ENCODE data around the gene TCF15. TPM values are rescaled to one million over a fixed set of nuclear protein-coding genes. Genes with fewer than 3 reads are reported as not detected.

TCF15 gene
- total RNA-seq, 2 donors from 2014 or later, result not detected

DNA sequence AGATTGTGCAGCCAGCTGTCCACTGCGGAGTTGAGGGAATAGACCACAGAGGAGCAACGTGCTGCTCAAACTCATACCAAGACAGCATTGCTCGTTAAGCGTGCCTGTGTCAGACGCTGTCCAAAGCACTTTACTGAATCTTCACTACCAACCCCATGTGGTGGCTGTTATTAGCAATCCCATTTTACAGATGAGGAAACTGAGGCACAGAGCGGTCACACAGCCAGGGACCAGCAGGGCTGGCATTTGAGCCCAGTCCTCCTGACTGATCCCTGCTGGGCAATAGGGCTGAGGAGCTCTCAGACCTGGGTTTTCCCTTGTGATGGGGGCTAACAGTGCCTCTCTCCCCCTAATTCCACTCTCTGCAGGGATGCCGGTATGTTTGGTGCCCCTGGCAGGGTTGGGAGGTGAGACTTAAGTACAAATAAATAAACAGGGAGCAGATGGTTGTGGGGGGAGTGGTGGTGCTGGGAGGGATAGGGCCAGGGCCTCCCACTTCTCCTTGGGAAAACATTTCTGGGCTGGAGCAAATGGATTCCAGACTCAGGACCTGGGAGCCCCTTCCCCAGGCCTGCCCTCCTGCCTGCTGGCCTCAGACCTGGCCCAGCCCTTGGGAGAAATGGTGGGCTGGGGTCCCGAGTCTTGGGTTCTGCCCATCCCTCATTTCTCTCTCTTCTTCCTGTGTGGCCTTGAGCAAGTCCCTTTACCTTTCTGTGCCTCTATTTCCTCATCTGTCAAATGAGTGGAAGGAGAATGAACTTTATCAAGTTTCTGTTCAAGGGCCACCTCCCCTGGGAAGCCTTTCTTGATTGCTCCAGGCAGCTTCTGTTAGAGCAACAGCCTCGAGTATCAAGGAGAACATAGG lies 25.2 kb upstream of the TCF15 start:
- peaks cover 53% of the 10 kb centered on the region for H3K27me3 Mint-ChIP-seq
- no peaks in the 10 kb centered on the region for H3K36me3 Mint-ChIP-seq (ENCODE audit: low read depth)
- H3K4me1 Mint-ChIP-seq, result peaks cover 2% of the 10 kb centered on the region
- no peaks in the 10 kb centered on the region for H3K9me3 ChIP-seq (ENCODE audit: control insufficient read depth, low read length, poor library complexity, severe bottlenecking)
- DNase-seq, result no peak
- no peak overlapping the region for H3K4me3 Mint-ChIP-seq
- ATAC-seq, result no peak
- no peak overlapping the region for H3K27ac Mint-ChIP-seq

DNA sequence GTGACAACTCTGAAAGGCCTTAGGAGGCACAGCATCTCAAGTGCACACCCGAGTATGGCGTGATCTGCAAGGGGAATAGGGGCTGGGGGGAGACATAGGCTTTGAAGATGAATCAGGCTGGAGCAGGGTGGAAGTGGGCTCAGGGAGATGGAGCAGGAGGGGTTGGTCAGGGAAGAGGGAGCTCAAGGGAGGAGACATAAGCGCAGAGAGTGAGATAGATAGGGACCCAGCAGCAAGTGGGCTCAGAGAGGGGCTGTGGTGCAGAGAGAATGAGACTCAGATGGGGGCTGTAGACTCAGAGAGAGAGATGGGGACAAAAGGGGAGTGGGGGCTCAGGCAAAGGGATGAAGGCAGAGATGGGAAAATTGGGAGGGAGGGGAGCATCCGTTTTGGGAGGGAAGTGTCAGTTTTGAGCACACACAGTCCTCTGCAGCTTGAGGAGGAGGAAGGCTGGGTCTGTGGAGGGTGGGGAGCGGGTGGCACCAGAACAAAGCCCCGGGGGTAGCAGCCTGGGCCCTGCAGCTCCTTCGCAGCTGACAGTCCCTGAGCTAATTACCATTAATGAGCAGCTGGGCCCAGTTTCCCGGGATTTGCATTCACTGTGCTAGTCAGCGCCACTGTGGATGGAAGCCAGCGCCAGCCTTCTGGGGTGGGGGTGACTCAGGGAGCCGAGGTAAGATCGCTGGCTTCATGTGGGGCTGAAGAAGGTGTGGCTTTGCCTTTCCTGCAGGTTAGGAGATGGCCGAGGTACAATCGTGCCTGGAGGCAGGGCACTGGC lies 24.2 kb upstream of the TCF15 start:
- Mint-ChIP-seq H3K4me3 (no peak overlapping the region), H3K4me1 (peaks cover 2% of the 10 kb centered on the region), H3K27ac (no peak overlapping the region), H3K36me3 (ENCODE audit: low read depth) (no peaks in the 10 kb centered on the region), H3K27me3 (peaks cover 61% of the 10 kb centered on the region)
- DNase-seq, result no peak
- no peak for ATAC-seq
- no peaks in the 10 kb centered on the region for H3K9me3 ChIP-seq (ENCODE audit: control insufficient read depth, low read length, poor library complexity, severe bottlenecking)

DNA sequence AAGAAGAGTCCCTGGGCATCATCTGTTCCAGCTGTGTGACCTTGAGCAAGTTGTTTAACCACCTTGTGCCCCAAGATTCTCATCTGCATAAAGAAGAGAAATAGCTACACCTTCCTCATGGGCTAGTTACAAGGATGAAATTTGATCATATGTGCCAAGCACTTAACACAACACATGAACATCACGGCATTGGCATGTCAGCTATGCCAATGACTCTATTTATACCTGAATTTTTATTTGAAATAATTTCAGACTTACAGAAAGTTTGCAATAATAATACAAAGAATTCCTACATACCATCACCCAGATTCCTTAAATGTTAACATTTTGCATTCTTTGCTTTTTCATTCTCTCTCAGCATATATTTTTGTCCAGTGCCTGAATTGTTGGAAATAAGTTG lies 21.0 kb upstream of the TCF15 start:
- Mint-ChIP-seq H3K27me3 (peaks cover 66% of the 10 kb centered on the region), H3K4me3 (no peak overlapping the region), H3K36me3 (ENCODE audit: low read depth) (peaks cover 2% of the 10 kb centered on the region), H3K27ac (no peak overlapping the region), H3K4me1 (peaks cover 2% of the 10 kb centered on the region)
- ATAC-seq (no peak), DNase-seq (no peak)
- H3K9me3 ChIP-seq (ENCODE audit: control insufficient read depth, low read length, poor library complexity, severe bottlenecking), result no peaks in the 10 kb centered on the region

DNA sequence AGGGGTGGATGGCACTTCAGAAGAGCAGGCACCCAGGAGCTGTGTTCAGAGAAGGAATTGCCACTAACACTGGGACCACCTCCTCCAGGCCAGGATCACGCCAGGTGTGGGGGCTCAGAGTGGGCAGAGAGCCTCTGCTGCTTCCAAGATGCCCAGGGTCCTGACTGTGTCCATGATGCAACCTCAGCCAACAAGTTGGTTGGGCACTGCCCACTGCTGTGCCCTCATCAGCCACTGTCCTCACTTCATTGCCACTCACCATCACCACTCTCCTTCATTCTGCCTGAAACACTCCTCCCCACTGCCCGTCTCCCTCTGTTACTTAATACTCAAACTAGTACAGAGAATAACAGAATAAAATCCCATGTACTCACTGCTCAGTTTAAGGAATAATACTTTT lies 16.5 kb upstream of the TCF15 start:
- H3K36me3 Mint-ChIP-seq (ENCODE audit: low read depth), result peaks cover 2% of the 10 kb centered on the region
- no peak overlapping the region for H3K4me3 Mint-ChIP-seq
- H3K4me1 Mint-ChIP-seq, result peaks cover 2% of the 10 kb centered on the region
- DNase-seq (no peak), ATAC-seq (no peak)
- H3K27ac Mint-ChIP-seq, result no peak overlapping the region
- H3K27me3 Mint-ChIP-seq, result peaks cover 57% of the 10 kb centered on the region
- no peaks in the 10 kb centered on the region for H3K9me3 ChIP-seq (ENCODE audit: control insufficient read depth, low read length, poor library complexity, severe bottlenecking)

DNA sequence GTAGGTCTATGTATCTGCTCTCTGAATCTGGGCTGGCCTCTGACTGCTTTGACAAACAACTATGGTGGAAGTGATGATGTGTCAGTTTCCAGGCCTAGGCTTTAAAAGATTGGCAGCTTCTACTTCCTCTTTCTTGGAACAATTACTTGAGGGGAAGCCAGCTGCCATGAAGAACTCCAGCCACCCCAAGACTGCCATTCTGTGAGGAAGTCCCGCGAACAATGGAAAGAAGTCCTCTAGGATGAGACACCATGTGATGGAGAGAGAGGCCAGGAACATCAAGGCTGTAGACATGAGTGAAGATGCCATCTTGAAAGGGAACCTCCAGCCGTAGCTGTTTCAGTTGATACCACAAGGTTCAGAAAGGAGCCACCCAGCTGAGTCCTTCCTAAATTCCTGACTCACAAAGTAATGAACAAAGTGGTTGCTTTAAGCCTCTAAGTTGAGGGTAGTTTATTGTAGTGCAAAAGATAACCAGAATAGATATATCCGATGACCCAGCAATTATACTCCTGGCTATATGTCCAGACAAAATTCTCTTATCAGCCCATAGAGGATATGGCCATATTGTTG lies 15.3 kb upstream of the TCF15 start:
- no peaks in the 10 kb centered on the region for H3K9me3 ChIP-seq (ENCODE audit: control insufficient read depth, low read length, poor library complexity, severe bottlenecking)
- H3K36me3 Mint-ChIP-seq (ENCODE audit: low read depth), result peaks cover 2% of the 10 kb centered on the region
- no peak for ATAC-seq
- H3K27ac Mint-ChIP-seq, result no peak overlapping the region
- peaks cover under 1% of the 10 kb centered on the region for H3K4me1 Mint-ChIP-seq
- peaks cover 59% of the 10 kb centered on the region for H3K27me3 Mint-ChIP-seq
- no peak for DNase-seq
- no peak overlapping the region for H3K4me3 Mint-ChIP-seq

GRCh38 chr20:623704-624103 lies 13.6 kb upstream of the TCF15 start:
- Mint-ChIP-seq H3K36me3 (ENCODE audit: low read depth) (peaks cover 2% of the 10 kb centered on the region), H3K27ac (no peak overlapping the region), H3K4me3 (no peak overlapping the region), H3K4me1 (no peaks in the 10 kb centered on the region), H3K27me3 (peaks cover 64% of the 10 kb centered on the region)
- DNase-seq, result no peak
- ATAC-seq, result no peak
- no peaks in the 10 kb centered on the region for H3K9me3 ChIP-seq (ENCODE audit: control insufficient read depth, low read length, poor library complexity, severe bottlenecking)

- no peaks in the 10 kb centered on the region for H3K4me1 Mint-ChIP-seq
- no peaks in the 10 kb centered on the region for H3K9me3 ChIP-seq (ENCODE audit: control insufficient read depth, low read length, poor library complexity, severe bottlenecking)
- no peak for DNase-seq
- no peak overlapping the region for H3K4me3 Mint-ChIP-seq
- peaks cover 59% of the 10 kb centered on the region for H3K27me3 Mint-ChIP-seq
- no peak overlapping the region for H3K27ac Mint-ChIP-seq
- ATAC-seq, result no peak
- H3K36me3 Mint-ChIP-seq (ENCODE audit: low read depth), result peaks cover 2% of the 10 kb centered on the region
Observed at GRCh38 chr20:623021-623420, 12.9 kb upstream of the TCF15 start.

- H3K27ac Mint-ChIP-seq, result no peak overlapping the region
- ATAC-seq, result no peak
- H3K4me1 Mint-ChIP-seq, result no peaks in the 10 kb centered on the region
- H3K36me3 Mint-ChIP-seq (ENCODE audit: low read depth), result peaks cover 2% of the 10 kb centered on the region
- no peak for DNase-seq
- peaks cover 58% of the 10 kb centered on the region for H3K27me3 Mint-ChIP-seq
- no peak overlapping the region for H3K4me3 Mint-ChIP-seq
- H3K9me3 ChIP-seq (ENCODE audit: control insufficient read depth, low read length, poor library complexity, severe bottlenecking), result no peaks in the 10 kb centered on the region
Observed at GRCh38 chr20:622161-622560, 12.1 kb upstream of the TCF15 start.

DNA sequence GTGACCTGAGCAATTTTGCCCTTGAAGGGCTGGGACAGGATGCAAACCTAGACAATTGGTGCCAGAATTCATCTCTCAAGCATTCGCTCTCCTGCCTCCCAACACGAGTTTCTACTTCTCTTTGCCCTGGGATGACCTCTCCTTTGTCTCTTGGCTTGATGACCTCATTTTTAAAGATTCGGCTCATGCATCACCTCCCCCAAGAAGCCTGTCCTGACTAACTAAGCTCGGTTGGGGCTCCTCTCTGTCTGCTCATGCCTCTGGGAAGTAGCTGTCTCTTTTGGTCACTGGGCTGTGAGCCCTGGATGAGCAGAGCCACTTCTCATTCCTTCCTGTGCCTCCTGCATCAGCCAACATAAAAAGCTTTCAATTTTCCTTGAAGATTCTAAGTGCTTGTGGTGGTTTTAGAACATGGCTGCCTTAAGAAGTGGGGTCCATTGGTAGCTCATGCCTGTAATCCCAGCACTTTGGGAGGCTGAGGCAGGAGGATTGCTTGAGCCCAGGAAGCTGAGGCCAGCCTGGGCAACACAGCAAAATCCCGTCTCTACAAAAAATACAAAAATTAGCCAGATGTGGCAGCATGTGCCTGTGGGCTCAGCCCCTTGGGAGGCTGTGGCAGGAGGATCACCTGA lies 11.1 kb upstream of the TCF15 start:
- peaks cover 57% of the 10 kb centered on the region for H3K27me3 Mint-ChIP-seq
- H3K4me3 Mint-ChIP-seq, result no peak overlapping the region
- ATAC-seq, result no peak
- H3K36me3 Mint-ChIP-seq (ENCODE audit: low read depth), result no peaks in the 10 kb centered on the region
- no peak for DNase-seq
- H3K27ac Mint-ChIP-seq, result no peak overlapping the region
- no peaks in the 10 kb centered on the region for H3K9me3 ChIP-seq (ENCODE audit: control insufficient read depth, low read length, poor library complexity, severe bottlenecking)
- H3K4me1 Mint-ChIP-seq, result no peaks in the 10 kb centered on the region

DNA sequence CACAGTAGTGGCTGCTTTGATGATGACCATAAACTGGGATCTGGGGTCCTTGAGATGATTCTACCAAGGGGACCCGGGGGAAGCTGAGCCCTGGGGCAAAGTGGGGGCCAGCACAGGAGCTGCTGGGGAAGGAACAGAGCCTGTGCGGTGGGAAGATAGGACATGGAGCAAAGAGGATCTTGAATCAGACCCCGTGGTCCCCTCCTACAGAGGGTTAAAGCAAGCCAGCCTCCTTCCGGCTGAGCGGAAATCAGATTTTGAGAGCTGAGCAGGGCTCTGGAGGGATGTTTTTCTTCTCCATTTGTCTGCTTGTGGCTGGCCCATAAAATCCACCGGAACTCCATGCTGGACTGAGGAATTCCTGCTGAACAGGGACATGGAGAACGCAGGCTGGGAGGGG lies 10.1 kb upstream of the TCF15 start:
- H3K4me3 Mint-ChIP-seq, result no peak overlapping the region
- no peak for DNase-seq
- peaks cover 62% of the 10 kb centered on the region for H3K27me3 Mint-ChIP-seq
- no peaks in the 10 kb centered on the region for H3K4me1 Mint-ChIP-seq
- H3K27ac Mint-ChIP-seq, result no peak overlapping the region
- no peaks in the 10 kb centered on the region for H3K36me3 Mint-ChIP-seq (ENCODE audit: low read depth)
- H3K9me3 ChIP-seq (ENCODE audit: control insufficient read depth, low read length, poor library complexity, severe bottlenecking), result no peaks in the 10 kb centered on the region
- no peak for ATAC-seq

- H3K4me1 Mint-ChIP-seq, result no peaks in the 10 kb centered on the region
- H3K4me3 Mint-ChIP-seq, result no peak overlapping the region
- H3K9me3 ChIP-seq (ENCODE audit: control insufficient read depth, low read length, poor library complexity, severe bottlenecking), result no peaks in the 10 kb centered on the region
- ATAC-seq (no peak), DNase-seq (no peak)
- H3K36me3 Mint-ChIP-seq (ENCODE audit: low read depth), result peaks cover 2% of the 10 kb centered on the region
- H3K27me3 Mint-ChIP-seq, result peaks cover 73% of the 10 kb centered on the region
- no peak overlapping the region for H3K27ac Mint-ChIP-seq
Observed at GRCh38 chr20:618980-619379, 8.9 kb upstream of the TCF15 start.

DNA sequence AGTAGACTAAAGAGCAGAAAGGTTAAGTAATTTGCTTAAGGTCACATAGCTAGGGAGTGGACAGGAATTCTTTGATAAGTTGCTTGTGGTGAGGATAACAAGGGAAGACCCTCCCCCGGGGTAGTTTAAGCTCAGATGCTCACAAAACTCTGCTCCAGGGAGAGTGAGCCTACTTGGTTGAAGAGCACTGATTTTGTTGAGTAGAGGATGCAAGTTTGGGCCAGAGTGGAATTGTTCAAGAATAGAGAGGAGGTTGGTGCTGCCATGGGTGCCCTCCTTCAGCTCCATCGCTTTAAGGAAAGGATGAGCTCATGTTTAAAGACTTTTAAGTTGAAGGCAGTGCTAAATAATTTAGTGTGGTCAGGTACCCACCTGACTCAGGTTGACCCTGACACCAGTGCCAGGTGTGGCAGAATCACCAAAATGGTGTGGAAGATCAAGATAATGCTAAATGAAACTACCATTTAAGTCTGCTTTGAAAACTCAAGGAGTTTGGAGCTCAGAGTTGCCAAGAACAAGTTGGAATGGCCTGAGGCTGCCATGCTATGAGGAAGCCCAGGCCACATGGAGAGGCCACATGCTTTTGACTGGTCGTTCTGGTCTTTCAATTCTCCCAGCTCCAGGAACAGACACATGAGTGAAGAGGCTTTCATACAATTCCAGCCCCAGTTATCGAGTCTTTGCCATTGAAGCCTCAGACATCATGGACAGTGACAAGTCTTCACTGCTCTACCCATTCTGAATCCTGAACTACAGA lies 8.0 kb upstream of the TCF15 start:
- Mint-ChIP-seq H3K4me1 (no peaks in the 10 kb centered on the region), H3K36me3 (ENCODE audit: low read depth) (peaks cover 4% of the 10 kb centered on the region), H3K27ac (no peak overlapping the region), H3K4me3 (no peak overlapping the region), H3K27me3 (peaks cover 75% of the 10 kb centered on the region)
- DNase-seq (no peak), ATAC-seq (no peak)
- H3K9me3 ChIP-seq (ENCODE audit: control insufficient read depth, low read length, poor library complexity, severe bottlenecking), result no peaks in the 10 kb centered on the region
